GM19043 (cell line): ENCODE measurements around the gene ERC2.

Experiments
- ATAC-seq: cut with Tn5 transposase; IDR thresholded peaks from one replicate; pipeline ENCODE4 v1.9.1; 2021; ENCODE audit warnings: low read depth; ENCODE audit not compliant: unreplicated experiment

ERC2 gene

DNA sequence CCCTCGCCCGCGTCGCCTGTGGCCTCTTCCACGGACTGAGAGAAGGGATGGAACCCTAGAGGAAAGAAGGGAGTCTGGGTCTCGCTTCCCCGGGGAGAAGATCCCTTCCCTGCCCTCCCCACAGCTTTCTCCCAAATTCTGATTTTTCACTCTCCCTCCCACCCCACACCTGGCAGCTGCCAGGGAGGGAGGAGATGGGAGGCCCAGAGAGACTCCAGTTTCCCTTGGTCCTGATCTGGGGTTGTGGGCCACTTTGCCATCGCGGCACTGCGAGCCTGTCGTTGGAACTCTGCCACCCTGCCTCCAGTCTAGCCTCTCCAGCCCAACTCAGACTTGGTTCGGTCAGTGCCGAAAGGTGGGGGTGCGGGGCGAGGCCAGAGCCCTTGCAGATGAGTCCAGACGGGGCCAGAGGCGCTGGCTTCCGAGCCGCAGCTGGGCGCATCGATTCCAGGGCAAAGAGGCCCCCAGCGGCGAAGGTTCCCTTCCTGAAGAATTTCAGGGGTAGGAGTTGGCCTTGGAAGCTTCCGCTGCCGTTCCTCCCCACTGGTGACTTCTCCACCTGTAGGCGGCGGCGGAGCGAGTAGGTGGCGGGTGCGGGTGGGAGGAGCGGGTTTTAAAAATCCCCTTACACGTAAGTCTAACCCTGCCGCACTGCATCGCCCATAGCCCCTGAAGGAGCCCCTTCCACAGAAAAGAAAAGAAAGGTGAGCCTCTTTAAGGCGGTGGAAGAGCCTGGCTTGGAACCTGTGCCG, 986.3 kb downstream of the ERC2 start:
- ATAC-seq = no peak

DNA sequence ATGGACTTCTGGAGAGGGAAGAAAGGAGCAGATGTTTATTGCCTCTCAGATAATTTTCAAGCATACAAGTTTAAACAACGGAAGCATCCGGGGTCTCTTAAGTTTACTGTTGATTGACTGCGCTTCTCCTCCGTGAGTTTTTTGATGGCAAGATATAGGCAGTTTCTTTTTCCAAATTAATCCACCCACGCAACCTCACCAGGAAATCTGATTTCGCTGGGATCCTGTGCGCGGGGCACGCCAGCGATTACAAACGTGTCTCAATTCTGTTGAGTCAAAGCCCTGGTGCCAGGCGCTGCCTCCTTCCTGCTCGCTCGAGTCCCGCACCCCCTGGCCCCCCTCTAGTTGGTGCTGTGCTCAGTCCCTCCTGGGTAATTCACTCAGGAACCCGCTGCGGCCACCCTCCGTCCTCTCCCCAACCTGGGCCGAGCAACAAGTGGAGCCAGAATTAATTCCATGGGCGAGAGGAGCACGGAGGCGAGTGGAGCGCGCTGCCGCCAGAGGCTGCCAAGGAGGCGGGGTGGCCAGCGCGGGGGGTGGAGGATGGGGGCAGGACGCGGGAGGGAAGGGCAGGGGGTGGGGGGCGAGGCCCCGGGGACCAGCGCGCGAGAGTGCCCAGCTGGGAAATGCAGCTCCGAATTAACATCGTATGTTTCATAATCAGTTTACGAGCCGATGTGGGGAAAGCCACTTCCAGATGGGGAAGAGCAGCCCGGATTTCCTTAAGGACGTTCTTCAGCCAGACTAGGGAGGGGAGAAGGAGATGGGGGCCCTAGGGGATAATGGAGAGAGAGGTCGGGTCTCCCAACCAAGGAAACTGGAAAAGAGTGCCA, 987.1 kb downstream of the ERC2 start:
- ATAC-seq = no peak

DNA sequence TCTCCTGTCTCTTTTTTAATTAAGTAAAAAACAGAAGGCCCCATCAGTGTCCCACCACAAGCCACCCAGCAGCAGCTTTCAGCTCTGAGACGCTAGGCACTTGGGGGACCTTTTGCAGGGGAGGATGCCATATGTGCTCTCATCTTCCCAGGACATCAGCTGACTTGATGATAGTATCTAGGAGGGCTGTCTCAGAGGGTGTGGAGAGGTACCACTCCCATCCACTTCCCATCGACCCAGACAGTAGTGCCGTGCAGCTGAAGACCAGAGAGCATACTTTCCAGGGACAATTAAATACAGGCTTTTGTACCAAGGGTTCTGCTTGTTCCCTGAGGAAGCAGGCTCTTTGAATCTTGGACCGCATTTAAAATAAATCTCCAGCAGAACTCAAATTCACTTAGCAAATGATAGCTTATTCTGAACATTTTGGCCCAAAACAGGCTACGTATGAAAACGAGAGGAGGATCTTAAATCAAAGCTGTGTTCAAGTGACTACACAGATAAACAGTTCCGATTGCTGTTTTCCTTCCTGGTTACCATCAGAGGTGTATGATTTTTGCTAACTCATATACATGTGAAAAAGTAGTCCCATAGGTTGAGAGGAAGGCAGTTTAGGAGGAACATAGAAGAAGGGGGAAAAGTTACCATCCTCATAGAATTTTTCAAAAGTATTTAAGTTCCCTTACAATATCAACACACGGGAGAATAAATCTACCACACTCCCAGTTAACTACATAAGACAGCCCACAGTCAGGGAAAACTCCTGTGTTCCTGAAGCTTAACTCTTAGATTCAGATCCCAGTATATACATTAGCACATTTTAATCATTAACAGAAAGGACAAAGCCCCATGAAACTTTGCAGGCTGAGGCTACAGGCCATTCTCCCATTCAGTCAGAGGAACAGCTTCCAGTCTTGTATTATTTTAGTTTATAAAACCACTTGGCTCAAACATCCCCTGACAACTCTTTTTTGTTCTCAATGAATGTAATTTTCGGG, 990.7 kb downstream of the ERC2 start:
- ATAC-seq = no peak

DNA sequence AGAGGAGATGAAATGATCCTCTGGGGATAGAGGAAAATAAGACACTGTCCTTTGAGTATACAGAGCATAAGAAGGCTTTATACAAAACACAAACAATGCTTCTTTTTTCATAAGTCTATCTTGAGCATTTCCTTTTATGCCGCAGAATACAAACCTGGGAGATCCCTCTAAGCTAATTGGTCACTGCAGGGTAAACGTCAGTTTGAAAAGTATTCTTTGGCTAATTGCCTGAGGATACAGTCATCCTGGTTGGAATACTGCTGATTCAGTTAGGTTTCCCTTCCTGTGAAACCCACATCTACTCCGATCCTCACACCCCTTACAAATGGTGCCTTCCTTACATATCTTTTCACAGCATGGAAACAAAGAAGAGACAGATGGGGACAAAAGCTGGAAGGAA, 991.8 kb downstream of the ERC2 start:
- no peak for ATAC-seq

DNA sequence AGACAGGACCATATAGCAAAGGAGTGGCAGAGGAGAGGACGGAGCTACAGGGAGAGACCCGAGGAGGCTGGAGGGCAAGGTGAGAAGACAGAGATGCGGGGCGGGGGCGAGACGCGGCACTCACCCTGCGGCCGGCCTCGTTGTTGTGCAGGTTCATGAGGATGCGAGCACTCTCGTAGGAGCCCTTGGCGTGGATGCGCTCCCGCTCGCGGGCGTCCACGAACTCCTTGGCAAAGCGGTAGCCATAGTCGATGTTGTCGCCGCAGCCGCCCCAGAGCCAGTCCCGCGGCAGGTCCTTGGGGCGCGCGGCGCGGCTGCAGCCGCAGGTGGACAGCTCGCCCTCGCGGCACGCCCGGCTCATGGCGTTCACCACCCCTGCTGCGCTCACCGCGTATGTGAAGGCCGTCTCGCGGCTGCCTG, 994.0 kb downstream of the ERC2 start:
- ATAC-seq = no peak

DNA sequence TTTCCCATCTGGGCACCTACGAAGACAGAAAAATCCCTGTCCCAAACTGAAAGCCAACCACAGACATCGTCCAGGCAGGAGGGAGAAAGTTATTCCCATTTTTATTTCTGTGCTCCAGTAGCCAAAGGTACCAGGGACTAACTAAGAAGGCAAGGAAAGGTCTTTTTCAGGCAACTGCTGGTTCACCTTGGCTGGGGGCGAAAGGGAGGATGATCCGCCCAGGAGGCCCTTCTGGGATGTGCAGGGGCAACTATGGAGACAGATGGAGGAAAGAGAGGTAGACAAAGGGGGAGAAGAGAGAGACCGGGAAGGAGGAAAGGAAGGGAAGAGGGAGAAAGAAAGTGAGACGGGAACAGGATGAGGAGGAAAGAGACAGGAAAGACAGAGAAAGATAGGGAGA, 994.5 kb downstream of the ERC2 start:
- no peak for ATAC-seq

DNA sequence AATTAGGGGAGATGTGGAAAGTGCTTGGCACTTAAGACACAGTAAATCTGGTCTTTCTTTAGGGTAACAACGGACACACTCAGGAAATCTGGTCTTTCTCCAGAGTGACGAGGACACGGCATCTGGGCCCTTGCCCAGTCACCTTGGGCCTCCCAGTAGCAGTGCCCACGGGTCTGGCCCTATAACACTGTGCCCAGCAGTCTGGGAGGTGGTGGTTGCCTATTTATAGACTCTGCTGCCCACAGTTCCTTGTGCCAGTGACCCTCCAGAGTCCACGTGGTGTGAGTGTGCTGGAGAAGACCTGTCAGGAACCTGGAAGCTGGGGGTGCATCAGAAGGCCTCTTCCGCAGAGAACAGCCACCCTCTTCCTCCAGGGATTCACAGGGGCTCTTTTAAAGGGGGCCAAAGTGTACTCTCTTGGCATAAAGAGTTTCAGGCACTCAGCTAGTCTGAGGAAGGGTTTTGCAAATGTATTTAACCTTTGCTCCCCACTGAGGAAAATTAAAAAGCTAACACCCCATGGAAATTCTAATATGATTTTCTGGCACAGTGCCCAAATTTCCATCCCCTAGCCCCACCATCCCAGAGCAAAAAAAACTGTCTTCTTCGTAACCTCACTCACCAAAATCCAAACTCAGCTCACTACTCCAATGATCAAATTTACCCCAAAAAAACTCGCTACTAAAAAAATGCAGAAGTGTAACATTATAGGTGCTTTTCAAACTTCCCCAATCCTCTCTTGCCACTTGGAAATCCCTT, 996.6 kb downstream of the ERC2 start:
- ATAC-seq = no peak

DNA sequence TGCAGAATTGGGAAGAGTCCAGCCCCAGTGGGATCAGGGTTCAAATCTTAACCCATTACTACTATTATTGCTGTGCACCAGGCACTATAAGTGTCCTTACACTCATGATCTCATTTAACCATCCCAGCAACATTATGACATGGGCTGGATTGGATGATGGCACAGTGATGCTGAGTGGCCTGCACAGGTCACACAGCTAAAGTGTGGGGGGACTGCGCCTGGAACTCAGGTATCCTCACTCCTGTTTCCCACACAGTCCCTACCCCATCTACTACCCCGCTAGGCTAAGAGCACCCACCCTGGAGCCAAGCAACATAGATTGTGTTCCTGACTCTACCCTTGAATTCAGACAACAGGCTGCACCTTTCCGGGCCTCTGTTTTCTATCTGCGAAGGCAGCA, 997.2 kb downstream of the ERC2 start:
- ATAC-seq = no peak

DNA sequence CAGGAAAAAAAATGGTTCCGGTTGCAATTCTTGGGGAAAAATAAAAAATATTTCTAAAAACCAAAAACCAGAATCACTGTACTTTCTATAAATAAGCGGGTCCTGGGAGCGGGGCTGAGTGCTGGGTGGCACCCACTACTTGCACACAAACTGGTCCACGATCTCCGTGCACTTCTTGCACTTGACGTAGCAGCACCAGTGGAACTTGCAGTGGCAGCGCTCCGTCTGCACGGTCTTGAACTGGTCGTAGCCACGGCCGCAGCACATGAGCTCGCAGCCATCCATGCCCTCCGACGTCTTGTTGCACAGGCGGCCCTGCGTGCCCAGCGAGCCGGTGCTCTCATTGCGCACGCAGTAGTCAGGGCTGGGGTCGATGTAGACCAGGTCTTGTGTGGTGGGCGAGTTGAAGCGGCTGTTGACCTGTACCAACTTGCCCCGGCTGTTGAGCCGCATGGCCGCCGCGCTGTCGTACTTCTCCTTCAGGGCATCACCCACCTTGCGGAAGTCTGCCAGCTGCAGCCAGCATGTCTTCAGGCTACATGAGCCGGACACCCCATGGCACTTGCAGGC, 998.2 kb downstream of the ERC2 start:
- no peak for ATAC-seq

DNA sequence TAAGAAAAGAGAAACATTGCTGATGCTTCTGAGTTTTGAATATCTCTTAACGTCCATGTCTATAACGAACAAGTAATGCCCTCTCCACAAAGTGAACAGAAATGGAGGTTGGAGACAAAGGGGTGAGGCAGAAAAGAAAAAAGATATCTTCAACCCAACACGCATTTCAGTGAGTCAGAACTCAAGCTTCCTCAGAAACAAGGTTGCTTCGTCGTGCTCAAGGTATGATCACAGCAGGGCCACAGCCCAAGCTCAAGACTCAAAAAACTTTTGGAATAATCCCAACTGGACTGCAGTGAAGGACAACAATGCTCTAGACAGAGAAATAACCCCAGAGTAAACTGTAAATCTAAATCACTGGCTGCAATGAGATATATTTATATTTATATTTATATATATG, 1000.0 kb downstream of the ERC2 start:
- ATAC-seq = no peak

DNA sequence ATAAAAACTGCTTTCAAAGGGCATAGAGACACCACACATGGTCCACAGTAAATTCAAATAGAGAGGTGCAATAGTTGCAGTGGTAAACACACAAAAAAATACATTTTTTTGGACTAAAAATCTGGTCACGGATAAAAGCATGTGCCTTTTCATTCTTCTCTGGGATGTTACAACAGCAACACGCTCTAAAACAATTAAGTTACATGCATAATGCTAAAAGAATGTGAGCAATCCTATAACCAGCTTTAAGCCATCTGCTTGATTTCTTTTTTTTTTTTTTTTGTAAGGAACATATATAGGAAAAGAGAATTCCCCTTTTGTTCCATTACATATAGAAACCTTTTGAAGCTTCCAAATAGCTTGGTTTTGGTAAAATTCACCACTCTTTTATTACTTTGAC, 1001.2 kb downstream of the ERC2 start:
- ATAC-seq = no peak

DNA sequence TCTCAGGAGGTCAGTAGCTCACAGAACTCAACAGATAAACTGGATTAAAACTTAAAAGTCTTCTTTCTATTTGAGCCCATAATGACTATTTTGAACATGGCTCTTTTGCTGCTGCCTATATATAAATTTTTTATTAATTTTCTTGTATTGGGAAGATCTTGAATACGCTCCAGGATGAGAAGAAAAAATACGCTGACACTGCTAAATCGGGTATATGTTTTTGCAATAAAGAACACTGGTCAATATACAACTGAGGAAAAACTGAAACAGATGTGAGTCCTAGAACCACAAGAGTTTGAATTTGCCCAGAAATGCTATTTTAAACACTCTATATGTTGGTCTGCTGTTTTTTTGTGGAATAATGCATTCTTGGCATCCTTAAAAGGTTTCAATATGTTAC, 1001.7 kb downstream of the ERC2 start:
- ATAC-seq = no peak

DNA sequence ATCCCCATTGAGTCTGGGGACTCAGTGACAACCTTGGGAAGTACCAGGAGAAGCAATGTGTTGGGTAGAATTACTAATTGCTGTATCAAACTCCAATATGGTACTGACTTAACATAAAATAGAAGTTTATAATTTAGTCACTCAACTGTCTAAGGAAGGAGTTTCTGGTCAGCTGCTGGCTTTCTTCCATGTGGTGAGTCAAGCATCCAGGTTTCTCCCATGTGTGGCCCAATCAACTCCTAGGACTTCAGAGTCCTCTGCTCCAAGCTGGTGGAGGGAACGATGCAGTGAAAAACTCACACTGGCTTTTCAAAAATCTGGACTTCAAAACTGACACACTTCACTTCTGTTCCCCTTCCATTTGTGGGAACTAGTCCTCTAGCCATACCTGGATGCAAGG, 1006.4 kb downstream of the ERC2 start:
- no peak for ATAC-seq

DNA sequence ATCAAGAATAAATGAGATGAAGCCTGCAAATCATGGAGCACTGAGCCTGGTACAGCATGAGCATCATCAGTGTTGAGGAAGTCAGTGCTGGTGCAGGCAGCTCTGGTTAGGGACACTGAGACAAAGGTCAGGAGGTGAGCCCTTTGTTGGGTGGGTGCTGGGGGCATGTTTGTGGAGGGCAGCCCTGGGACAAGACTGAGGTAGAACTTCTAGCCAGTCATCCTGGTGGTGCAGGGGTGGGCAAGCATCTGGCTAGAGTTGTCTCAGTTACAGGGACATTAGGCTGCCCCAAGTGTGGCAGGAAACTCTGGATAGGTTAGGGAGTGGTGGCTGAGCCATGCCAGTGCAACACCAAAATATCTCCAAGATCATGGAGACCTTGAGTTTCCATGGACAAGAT, 1008.4 kb downstream of the ERC2 start:
- ATAC-seq = no peak
